HCT116 (cell line): ENCODE measurements around the gene TTC19. TPM values are rescaled to one million over a fixed set of nuclear protein-coding genes. Genes with fewer than 3 reads are reported as not detected.
"Not testable (repeated sequence)": the region's sequence is repeated elsewhere in the genome, so short reads cannot be mapped to it uniquely, and the experiment has no call there.

Source experiments
- ATAC-seq: fragments of 200-7000 bp; cut with Tn5 transposase; 2 replicates; pipeline ENCODE4 v1.9.1; 2020; ENCODE audit warnings: mild to moderate bottlenecking, moderate library complexity
- BruUV-seq: library from RNA; stranded (reverse); fragments of 400-500 nt; replicated peaks from 2 replicates; lab custom pipeline; 2021; lab: Mats Ljungman, UMichigan
- CTCF ChIA-PET: fragments of 300-600 bp; sonication (Branson Sonifier 250); formaldehyde crosslinking; loops from one replicate; lab custom pipeline; 2021; ENCODE audit warnings: antibody characterized with exemption; lab: Charles Lee
- POLR2A ChIA-PET: fragments of 300-600, 350-600 bp; sonication (Branson Sonifier 250); formaldehyde crosslinking; loops from one replicate; lab custom pipeline; 2021; ENCODE audit warnings: antibody characterized with exemption; lab: Charles Lee
- RAD21 ChIA-PET, 2 experiments: fragments of 300-600 bp; sonication (Branson Sonifier 250); formaldehyde crosslinking; loops; one replicate each; lab custom pipeline; 2023; ENCODE audit warnings: low total read pairs in 2 of 2; ENCODE audit not compliant: uncharacterized antibody in 2 of 2, unreplicated experiment in 2 of 2, low non-redundant PET in 1 of 2; lab: Charles Lee
- DNase-seq: peaks from one replicate; pipeline ENCODE4 v3.0.0-alpha.2; 2010; ENCODE audit warnings: low read depth, low spot score
- H2AFZ ChIP-seq: fragments of 200-600 bp; shearing (Covaris generic), sonication (generic); 2 replicates; pipeline ENCODE4 v1.6.1; 2017; ENCODE audit warnings: low read depth, mixed run types, mixed read lengths, antibody characterized with exemption, low read length; ENCODE audit not compliant: poor library complexity, severe bottlenecking
- H3K27ac ChIP-seq: 2 replicates; pipeline ENCODE4 v1.5.1; 2012; ENCODE audit warnings: low read depth, low read length
- H3K27me3 ChIP-seq: fragments of 200-600 bp; sonication (generic); 2 replicates; pipeline ENCODE4 v1.6.1; 2016; ENCODE audit warnings: mixed run types, low read length, mixed read lengths; ENCODE audit not compliant: insufficient read depth
- H3K36me3 ChIP-seq, 2 experiments: fragments of 200-500 bp in 1 of 2; fragments of 200-600 bp in 1 of 2; sonication (Bioruptor generic) in 1 of 2; sonication (generic) in 1 of 2; 2 replicates each; pipeline versions ENCODE4 v1.5.1 to v1.6.1; 2014 to 2016; ENCODE audit warnings: low read length in 2 of 2, inconsistent platforms in 1 of 2, mixed read lengths in 1 of 2, mixed run types in 1 of 2; ENCODE audit not compliant: insufficient read depth in 2 of 2, control insufficient read depth in 1 of 2
- H3K4me1 ChIP-seq, 2 experiments: fragments of 200-600 bp in 1 of 2; sonication (generic) in 1 of 2; 2 replicates each; pipeline versions ENCODE4 v1.5.1 to v1.6.1; 2012 to 2017; ENCODE audit warnings: low read length in 2 of 2, inconsistent platforms in 1 of 2, mild to moderate bottlenecking in 1 of 2, mixed read lengths in 1 of 2, mixed run types in 1 of 2, moderate library complexity in 1 of 2; ENCODE audit not compliant: insufficient read depth in 2 of 2, control insufficient read depth in 1 of 2
- H3K4me2 ChIP-seq: fragments of 200-600 bp; sonication (generic); 2 replicates; pipeline ENCODE4 v1.6.1; 2017; ENCODE audit warnings: mixed run types, low read length, mixed read lengths
- H3K4me3 ChIP-seq, 2 experiments: fragments of 200-600 bp in 1 of 2; sonication (generic) in 1 of 2; replicated peaks in 1 of 2; 2 replicates each; pipeline ENCODE4 v1.5.1; 2011 to 2016; ENCODE audit warnings: low read length in 2 of 2, control low read depth in 1 of 2, low read depth in 1 of 2, mild to moderate bottlenecking in 1 of 2, mixed read lengths in 1 of 2, mixed run types in 1 of 2
- H3K79me2 ChIP-seq: fragments of 200-600 bp; sonication (generic); 2 replicates; pipeline ENCODE4 v1.6.1; 2017; ENCODE audit warnings: mild to moderate bottlenecking, mixed run types, low read length, moderate library complexity, mixed read lengths; ENCODE audit not compliant: insufficient read depth
- H3K9ac ChIP-seq: fragments of 200-600 bp; sonication (generic); 2 replicates; pipeline ENCODE4 v1.6.1; 2016; ENCODE audit warnings: low read length, mixed read lengths
- H3K9me2 ChIP-seq: fragments of 200-600 bp; sonication (generic), shearing (Covaris generic); 2 replicates; pipeline ENCODE4 v1.6.1; 2017; ENCODE audit warnings: mixed run types, mild to moderate bottlenecking, moderate library complexity; ENCODE audit not compliant: insufficient read depth
- H3K9me3 ChIP-seq, 2 experiments: fragments of 200-500 bp in 1 of 2; fragments of 200-600 bp in 1 of 2; sonication (Bioruptor generic) in 1 of 2; sonication (generic) in 1 of 2; 2 replicates each; pipeline ENCODE4 v1.6.1; 2014 to 2017; ENCODE audit warnings: low read length in 2 of 2, mixed read lengths in 2 of 2, inconsistent platforms in 1 of 2, low read depth in 1 of 2, mild to moderate bottlenecking in 1 of 2, mixed run types in 1 of 2, moderate library complexity in 1 of 2; ENCODE audit not compliant: control insufficient read depth in 1 of 2, insufficient read depth in 1 of 2
- H4K20me1 ChIP-seq: fragments of 200-600 bp; sonication (generic), shearing (Covaris generic); 2 replicates; pipeline ENCODE4 v1.6.1; 2017; ENCODE audit warnings: mixed run types, mild to moderate bottlenecking, moderate library complexity; ENCODE audit not compliant: insufficient read depth
- ELF1 ChIP-seq: IDR thresholded peaks from 2 replicates; pipeline ENCODE4 v1.6.1; 2012; ENCODE audit warnings: low read depth, borderline replicate concordance
- FOSL1 ChIP-seq: IDR thresholded peaks from 2 replicates; pipeline ENCODE4 v1.6.1; 2012; ENCODE audit warnings: low read depth
- POLR2A ChIP-seq: IDR thresholded peaks from 2 replicates; pipeline ENCODE4 v1.7.0; 2011; ENCODE audit warnings: borderline replicate concordance; ENCODE audit not compliant: insufficient read depth, insufficient read length; ENCODE audit errors: extremely low read depth
- POLR2AphosphoS5 ChIP-seq: IDR thresholded peaks from 2 replicates; pipeline ENCODE4 v1.6.1; 2011; ENCODE audit warnings: mild to moderate bottlenecking, low read depth, low read length, moderate library complexity
- RAD21 ChIP-seq: IDR thresholded peaks from 2 replicates; pipeline ENCODE4 v1.6.1; 2012; ENCODE audit warnings: low read depth, mild to moderate bottlenecking
- SIN3A ChIP-seq: IDR thresholded peaks from 2 replicates; pipeline ENCODE4 v1.6.1; 2012; ENCODE audit warnings: low read depth
- SP1 ChIP-seq: IDR thresholded peaks from 2 replicates; pipeline ENCODE4 v1.6.1; 2012; ENCODE audit warnings: low read depth
- TCF7L2 ChIP-seq: IDR thresholded peaks from 2 replicates; pipeline ENCODE4 v1.7.0; 2011; ENCODE audit warnings: borderline replicate concordance, inconsistent platforms; ENCODE audit not compliant: insufficient read depth, insufficient read length; ENCODE audit errors: extremely low read depth
- ZNF274 ChIP-seq: fragments of 200-500 bp; sonication (Bioruptor generic); IDR thresholded peaks from 2 replicates; pipeline ENCODE4 v1.6.1; 2014; ENCODE audit warnings: mild to moderate bottlenecking, low read depth, low read length, inconsistent platforms
- intact Hi-C: fragments of 100-400 bp; cut with micrococcal nuclease; formaldehyde crosslinking; loops from 2 replicates; pipeline ENCODE4 v1.10.0; 2022
- total RNA-seq: library from RNA; stranded (reverse); gene quantifications from one replicate; pipeline ENCODE4 v1.2.1, GENCODE V29; 2021; ENCODE audit not compliant: unreplicated experiment
- TF ChIP-seq, protein P1 (sequence below): IDR thresholded peaks from 2 replicates; pipeline ENCODE4 v1.6.1; 2012; ENCODE audit warnings: low read depth
- TF ChIP-seq, protein P2 (sequence below), 3 experiments: fragments of 200-600 bp in 1 of 3; sonication (generic) in 1 of 3; IDR thresholded peaks in 2 of 3; conservative IDR thresholded peaks in 1 of 3; 2 replicates each; pipeline ENCODE4 v1.5.1; 2012 to 2017; ENCODE audit warnings: low read depth in 2 of 3, low read length in 2 of 3, antibody characterized with exemption in 1 of 3, borderline replicate concordance in 1 of 3, control low read depth in 1 of 3, mild to moderate bottlenecking in 1 of 3, mixed read lengths in 1 of 3, mixed run types in 1 of 3, moderate library complexity in 1 of 3; ENCODE audit not compliant: insufficient read depth in 1 of 3
- TF ChIP-seq, protein P3 (sequence below): IDR thresholded peaks from 2 replicates; pipeline ENCODE4 v1.6.1; 2011; ENCODE audit warnings: mild to moderate bottlenecking, low read length, moderate library complexity; ENCODE audit not compliant: insufficient replicate concordance; ENCODE audit errors: extremely low read depth

Gene TTC19
- total RNA-seq, 1 experiment from 2014 or later: 61.3 TPM

DNA sequence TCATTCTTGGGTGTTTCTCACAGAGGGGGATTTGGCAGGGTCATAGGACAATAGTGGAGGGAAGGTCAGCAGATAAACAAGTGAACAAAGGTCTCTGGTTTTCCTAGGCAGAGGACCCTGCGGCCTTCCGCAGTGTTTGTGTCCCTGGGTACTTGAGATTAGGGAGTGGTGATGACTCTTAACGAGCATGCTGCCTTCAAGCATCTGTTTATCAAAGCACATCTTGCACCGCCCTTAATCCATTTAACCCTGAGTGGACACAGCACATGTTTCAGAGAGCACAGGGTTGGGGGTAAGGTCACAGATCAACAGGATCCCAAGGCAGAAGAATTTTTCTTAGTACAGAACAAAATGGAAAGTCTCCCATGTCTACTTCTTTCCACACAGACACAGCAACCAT is 20.6 kb upstream of the TTC19 start:
- ATAC-seq, H3K4me3 ChIP-seq, intact Hi-C loops, H3K9ac ChIP-seq, RAD21 ChIA-PET, H3K27me3 ChIP-seq, H3K9me3 ChIP-seq, H3K4me2 ChIP-seq, H2AFZ ChIP-seq, BruUV-seq, DNase-seq, H3K9me2 ChIP-seq, POLR2A ChIA-PET, CTCF ChIA-PET, H3K27ac ChIP-seq, H4K20me1 ChIP-seq: not testable (repeated sequence)
- H3K4me1 ChIP-seq: peaks cover 33 to 72% of the 10 kb centered on the region in 2 experiments
- peaks cover 10 to 35% of the 10 kb centered on the region in 2 experiments for H3K36me3 ChIP-seq
- H3K79me2 ChIP-seq: peaks cover 71% of the 10 kb centered on the region

DNA sequence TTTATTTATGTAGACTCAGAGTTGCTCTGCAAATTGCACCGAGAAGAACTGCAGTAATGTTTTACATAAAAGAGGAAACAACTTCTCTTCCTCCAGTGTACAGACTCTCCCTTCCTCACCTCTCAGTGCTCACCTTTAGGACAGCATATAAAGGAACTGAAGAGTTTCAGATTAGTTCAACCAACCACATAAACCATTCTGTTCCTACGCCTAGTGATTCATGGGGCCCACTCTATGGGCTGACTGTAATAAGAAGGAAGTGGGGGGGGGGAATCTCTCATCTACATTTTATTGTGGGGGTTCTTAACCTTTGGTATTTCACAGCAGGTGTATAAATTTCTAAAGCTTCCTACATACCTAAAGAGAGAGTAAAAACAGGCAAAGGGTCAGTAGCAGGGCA is 18.4 kb upstream of the TTC19 start:
- H3K27ac ChIP-seq: peak overlapping the region; percentile 65
- H3K4me1 ChIP-seq: peaks cover 33 to 67% of the 10 kb centered on the region in 2 experiments
- H2AFZ ChIP-seq: no peak overlapping the region
- peak; percentile 49 for ATAC-seq
- H3K27me3 ChIP-seq: no peaks in the 10 kb centered on the region
- H3K9me2 ChIP-seq: no peaks in the 10 kb centered on the region
- H3K79me2 ChIP-seq: peaks cover 58% of the 10 kb centered on the region
- CTCF ChIA-PET: interaction anchor here (1.2 kb wide), 1 partner anchor 17 kb away, joined by 5 read pairs; no protein-coding TSS in a partner anchor
- no TSS peak for BruUV-seq
- no peak for DNase-seq
- H3K9ac ChIP-seq: peak overlapping the region; percentile 48
- H3K4me3 ChIP-seq: 0 out of 4 replicates have a peak overlapping the region, but pooled peaks of 1 of the 2 experiments have one; percentile 2
- 0 out of 2 replicates have a peak, but pooled peaks cover 3% of the 10 kb centered on the region for H4K20me1 ChIP-seq
- H3K36me3 ChIP-seq: peaks cover 16 to 38% of the 10 kb centered on the region in 2 experiments
- peak overlapping the region; percentile 58 for H3K4me2 ChIP-seq
- POLR2A ChIA-PET: no interaction called here
- intact Hi-C loops: no loop called here
- RAD21 ChIA-PET: no interaction called here
- H3K9me3 ChIP-seq: no peaks in the 10 kb centered on the region
- no peak for TF ChIP-seq ZNF274
- no peak for TF ChIP-seq RAD21
- no peak for TF ChIP-seq TCF7L2
- TF ChIP-seq ELF1: no peak
- TF ChIP-seq FOSL1: no peak; the same call in 1 of the 2 replicates
- TF ChIP-seq, protein P1, sequence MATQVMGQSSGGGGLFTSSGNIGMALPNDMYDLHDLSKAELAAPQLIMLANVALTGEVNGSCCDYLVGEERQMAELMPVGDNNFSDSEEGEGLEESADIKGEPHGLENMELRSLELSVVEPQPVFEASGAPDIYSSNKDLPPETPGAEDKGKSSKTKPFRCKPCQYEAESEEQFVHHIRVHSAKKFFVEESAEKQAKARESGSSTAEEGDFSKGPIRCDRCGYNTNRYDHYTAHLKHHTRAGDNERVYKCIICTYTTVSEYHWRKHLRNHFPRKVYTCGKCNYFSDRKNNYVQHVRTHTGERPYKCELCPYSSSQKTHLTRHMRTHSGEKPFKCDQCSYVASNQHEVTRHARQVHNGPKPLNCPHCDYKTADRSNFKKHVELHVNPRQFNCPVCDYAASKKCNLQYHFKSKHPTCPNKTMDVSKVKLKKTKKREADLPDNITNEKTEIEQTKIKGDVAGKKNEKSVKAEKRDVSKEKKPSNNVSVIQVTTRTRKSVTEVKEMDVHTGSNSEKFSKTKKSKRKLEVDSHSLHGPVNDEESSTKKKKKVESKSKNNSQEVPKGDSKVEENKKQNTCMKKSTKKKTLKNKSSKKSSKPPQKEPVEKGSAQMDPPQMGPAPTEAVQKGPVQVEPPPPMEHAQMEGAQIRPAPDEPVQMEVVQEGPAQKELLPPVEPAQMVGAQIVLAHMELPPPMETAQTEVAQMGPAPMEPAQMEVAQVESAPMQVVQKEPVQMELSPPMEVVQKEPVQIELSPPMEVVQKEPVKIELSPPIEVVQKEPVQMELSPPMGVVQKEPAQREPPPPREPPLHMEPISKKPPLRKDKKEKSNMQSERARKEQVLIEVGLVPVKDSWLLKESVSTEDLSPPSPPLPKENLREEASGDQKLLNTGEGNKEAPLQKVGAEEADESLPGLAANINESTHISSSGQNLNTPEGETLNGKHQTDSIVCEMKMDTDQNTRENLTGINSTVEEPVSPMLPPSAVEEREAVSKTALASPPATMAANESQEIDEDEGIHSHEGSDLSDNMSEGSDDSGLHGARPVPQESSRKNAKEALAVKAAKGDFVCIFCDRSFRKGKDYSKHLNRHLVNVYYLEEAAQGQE: no peak
- no peak; the same call in 1 of the 2 replicates for TF ChIP-seq SP1
- no peak for TF ChIP-seq POLR2AphosphoS5
- TF ChIP-seq, protein P2, sequence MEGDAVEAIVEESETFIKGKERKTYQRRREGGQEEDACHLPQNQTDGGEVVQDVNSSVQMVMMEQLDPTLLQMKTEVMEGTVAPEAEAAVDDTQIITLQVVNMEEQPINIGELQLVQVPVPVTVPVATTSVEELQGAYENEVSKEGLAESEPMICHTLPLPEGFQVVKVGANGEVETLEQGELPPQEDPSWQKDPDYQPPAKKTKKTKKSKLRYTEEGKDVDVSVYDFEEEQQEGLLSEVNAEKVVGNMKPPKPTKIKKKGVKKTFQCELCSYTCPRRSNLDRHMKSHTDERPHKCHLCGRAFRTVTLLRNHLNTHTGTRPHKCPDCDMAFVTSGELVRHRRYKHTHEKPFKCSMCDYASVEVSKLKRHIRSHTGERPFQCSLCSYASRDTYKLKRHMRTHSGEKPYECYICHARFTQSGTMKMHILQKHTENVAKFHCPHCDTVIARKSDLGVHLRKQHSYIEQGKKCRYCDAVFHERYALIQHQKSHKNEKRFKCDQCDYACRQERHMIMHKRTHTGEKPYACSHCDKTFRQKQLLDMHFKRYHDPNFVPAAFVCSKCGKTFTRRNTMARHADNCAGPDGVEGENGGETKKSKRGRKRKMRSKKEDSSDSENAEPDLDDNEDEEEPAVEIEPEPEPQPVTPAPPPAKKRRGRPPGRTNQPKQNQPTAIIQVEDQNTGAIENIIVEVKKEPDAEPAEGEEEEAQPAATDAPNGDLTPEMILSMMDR (IDR thresholded peaks at IDR 0.05 in 2 of 3, conservative IDR thresholded peaks at IDR 0.05 in 1 of 3; ENCODE audit: borderline replicate concordance in 1 of 3, insufficient read depth in 1 of 3, low read depth in 2 of 3, low read length in 2 of 3): no peak
- no peak for TF ChIP-seq POLR2A
- TF ChIP-seq, protein P3, sequence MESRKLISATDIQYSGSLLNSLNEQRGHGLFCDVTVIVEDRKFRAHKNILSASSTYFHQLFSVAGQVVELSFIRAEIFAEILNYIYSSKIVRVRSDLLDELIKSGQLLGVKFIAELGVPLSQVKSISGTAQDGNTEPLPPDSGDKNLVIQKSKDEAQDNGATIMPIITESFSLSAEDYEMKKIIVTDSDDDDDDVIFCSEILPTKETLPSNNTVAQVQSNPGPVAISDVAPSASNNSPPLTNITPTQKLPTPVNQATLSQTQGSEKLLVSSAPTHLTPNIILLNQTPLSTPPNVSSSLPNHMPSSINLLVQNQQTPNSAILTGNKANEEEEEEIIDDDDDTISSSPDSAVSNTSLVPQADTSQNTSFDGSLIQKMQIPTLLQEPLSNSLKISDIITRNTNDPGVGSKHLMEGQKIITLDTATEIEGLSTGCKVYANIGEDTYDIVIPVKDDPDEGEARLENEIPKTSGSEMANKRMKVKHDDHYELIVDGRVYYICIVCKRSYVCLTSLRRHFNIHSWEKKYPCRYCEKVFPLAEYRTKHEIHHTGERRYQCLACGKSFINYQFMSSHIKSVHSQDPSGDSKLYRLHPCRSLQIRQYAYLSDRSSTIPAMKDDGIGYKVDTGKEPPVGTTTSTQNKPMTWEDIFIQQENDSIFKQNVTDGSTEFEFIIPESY: no peak
- TF ChIP-seq SIN3A: no peak
